Liver (tissue), 3 donors: ENCODE measurements around the gene DAZL.

ENCODE experiments used
- ATF3 ChIP-seq: IDR thresholded peaks from 2 replicates; pipeline ENCODE4 v1.6.1; 2016; ENCODE audit warnings: antibody characterized with exemption
- CTCF ChIP-seq: fragments of 150-350 bp; IDR thresholded peaks from 2 replicates; pipeline ENCODE4 v1.5.1; 2017; ENCODE audit warnings: improper control_type of control experiment, low read depth, low read length; ENCODE audit not compliant: missing input control
- FOXA1 ChIP-seq: IDR thresholded peaks from 2 replicates; pipeline ENCODE4 v1.6.1; 2016; ENCODE audit warnings: antibody characterized with exemption
- GABPA ChIP-seq, 2 donors: IDR thresholded peaks in 1 of 2; conservative IDR thresholded peaks in 1 of 2; 2 replicates each; pipeline ENCODE4 v1.6.1; 2016; ENCODE audit warnings: antibody characterized with exemption in 2 of 2, mild to moderate bottlenecking in 1 of 2, moderate library complexity in 1 of 2
- HNF4G ChIP-seq: IDR thresholded peaks from 2 replicates; pipeline ENCODE4 v1.6.1; 2016; ENCODE audit warnings: antibody characterized with exemption
- JUND ChIP-seq, 2 donors: IDR thresholded peaks; 2 replicates each; pipeline ENCODE4 v1.6.1; 2016; ENCODE audit warnings: antibody characterized with exemption in 2 of 2
- MAX ChIP-seq: IDR thresholded peaks from 2 replicates; pipeline ENCODE4 v1.6.1; 2016; ENCODE audit warnings: antibody characterized with exemption
- RAD21 ChIP-seq, 2 donors: IDR thresholded peaks; 2 replicates each; pipeline ENCODE4 v1.6.1; 2016; ENCODE audit warnings: antibody characterized with exemption in 2 of 2, mild to moderate bottlenecking in 2 of 2
- REST ChIP-seq: IDR thresholded peaks from 2 replicates; pipeline ENCODE4 v1.6.1; 2016; ENCODE audit warnings: antibody characterized with exemption, mild to moderate bottlenecking
- SP1 ChIP-seq: IDR thresholded peaks from 2 replicates; pipeline ENCODE4 v1.6.1; 2018; ENCODE audit warnings: antibody characterized with exemption, mild to moderate bottlenecking
- TAF1 ChIP-seq: conservative IDR thresholded peaks from 2 replicates; pipeline ENCODE4 v1.6.1; 2016; ENCODE audit warnings: antibody characterized with exemption, mild to moderate bottlenecking
- YY1 ChIP-seq: IDR thresholded peaks from 2 replicates; pipeline ENCODE4 v1.6.1; 2016; ENCODE audit warnings: antibody characterized with exemption, mild to moderate bottlenecking
- ZBTB33 ChIP-seq: IDR thresholded peaks from 2 replicates; pipeline ENCODE4 v1.6.1; 2016; ENCODE audit warnings: antibody characterized with exemption
- donor health status: healthy.
- donor health status: healthy.

GRCh38 chr3:16607718-16608117, 2.5 kb upstream of the DAZL start:
- no peak for TF ChIP-seq CTCF
- no peak for TF ChIP-seq SP1
- TF ChIP-seq ATF3, result no peak
- no peak for TF ChIP-seq HNF4G
- TF ChIP-seq JUND (IDR thresholded peaks at IDR 0.05), result no peak
- no peak for TF ChIP-seq RAD21 (IDR thresholded peaks at IDR 0.05)
- TF ChIP-seq MAX, result no peak
- TF ChIP-seq TAF1, result no peak
- no peak for TF ChIP-seq REST
- no peak for TF ChIP-seq FOXA1
- TF ChIP-seq GABPA (IDR thresholded peaks at IDR 0.05 in 1 of 2, conservative IDR thresholded peaks at IDR 0.05 in 1 of 2), result no peak
- TF ChIP-seq YY1, result no peak
- TF ChIP-seq ZBTB33, result no peak
